ENCODE results near the gene EIF4A2. TPM values are rescaled to one million over a fixed set of nuclear protein-coding genes. Genes with fewer than 3 reads are reported as not detected.

The EIF4A2 gene
- 907 and 2,185 TPM in 2 replicates for total RNA-seq (2011; cell fraction: chromatin; rRNA removed; ENCODE audit: low replicate concordance)
- 596 and 759 TPM in 2 replicates for total RNA-seq (2011; cell fraction: nucleolus; rRNA removed)
- 826 and 984 TPM in 2 replicates for total RNA-seq (2011; cell fraction: nucleoplasm; rRNA removed)
- total RNA-seq (2014; rRNA removed) (307 and 311 TPM in 2 replicates), total RNA-seq (2014; rRNA removed; fragmentation: Illumina TruSeq; extraction: Trizol) (509 and 525 TPM in 2 replicates), total RNA-seq (2015; rRNA removed; fragmentation: Illumina TruSeq; extraction: Trizol) (454 and 491 TPM in 2 replicates), total RNA-seq (2021) (314 and 345 TPM in 2 replicates), polyA plus RNA-seq (2011; rRNA removed) (610 and 754 TPM in 2 replicates), polyA plus RNA-seq (2014; fragmentation: Illumina TruSeq; extraction: Trizol) (348 and 435 TPM in 2 replicates), polyA plus RNA-seq (2014; fragmentation: Nextera tagmentation; extraction: Ambion mirVana) (100 to 1,000 TPM; 329 to 333 TPM), polyA plus RNA-seq (2014; rRNA removed) (486 and 488 TPM in 2 replicates), polyA minus RNA-seq (2011; rRNA and poly(A)+ RNA removed) (799 and 873 TPM in 2 replicates), Bru-seq, nascent RNA (percentile 100 among the genes with signal in this experiment), BruChase-seq, experiment 1, labeled RNA remaining after a 2-hour chase (percentile 100 among the genes with signal in this experiment), BruChase-seq, experiment 2, labeled RNA remaining after a 6-hour chase (percentile 100 among the genes with signal in this experiment)
- 99.9 and 649 TPM in 2 replicates for polyA plus RNA-seq (2011; cell fraction: cytosol; rRNA removed)
- 835 and 1,465 TPM in 2 replicates for polyA plus RNA-seq (2011; cell fraction: nucleus; rRNA removed)
- polyA plus RNA-seq (2012): 245 and 306 TPM in 2 replicates
- polyA minus RNA-seq (2011; cell fraction: cytosol; rRNA and poly(A)+ RNA removed): 331 and 423 TPM in 2 replicates
- polyA minus RNA-seq (2011; cell fraction: nucleus; rRNA and poly(A)+ RNA removed): 872 and 1,595 TPM in 2 replicates
- long read RNA-seq, experiment 1, transcript EIF4A2-201 (11 exons, 1,919 nt): major isoform, 113 of 310 reads
- long read RNA-seq, experiment 1, transcript EIF4A2-203 (10 exons, 1,751 nt): minor isoform, 16 of 310 reads
- long read RNA-seq, experiment 1, transcript EIF4A2-205 (11 exons, 1,889 nt): minor isoform, 31 of 310 reads
- long read RNA-seq, experiment 1, transcript EIF4A2-202 (12 exons, 1,977 nt): minor isoform, 10 of 310 reads
- long read RNA-seq, experiment 1, partial matches to known transcripts: 35 of 310 reads
- long read RNA-seq, experiment 1, other reads (novel, unspliced or antisense): 98 of 310 reads
- long read RNA-seq, experiment 2, transcript EIF4A2-201 (11 exons, 1,919 nt): major isoform, 46 of 143 reads
- long read RNA-seq, experiment 2, transcript EIF4A2-205 (11 exons, 1,889 nt): minor isoform, 6 of 143 reads
- long read RNA-seq, experiment 2, transcript EIF4A2-203 (10 exons, 1,751 nt): minor isoform, 6 of 143 reads
- long read RNA-seq, experiment 2, partial matches to known transcripts: 61 of 143 reads
- long read RNA-seq, experiment 2, other reads (novel, unspliced or antisense): 17 of 143 reads
- long read RNA-seq, experiment 3, transcript EIF4A2-203 (10 exons, 1,751 nt): minor isoform, 9 of 231 reads
- long read RNA-seq, experiment 3, transcript EIF4A2-205 (11 exons, 1,889 nt): minor isoform, 28 of 231 reads
- long read RNA-seq, experiment 3, transcript EIF4A2-201 (11 exons, 1,919 nt): major isoform, 106 of 231 reads
- long read RNA-seq, experiment 3, transcript EIF4A2-202 (12 exons, 1,977 nt): minor isoform, 6 of 231 reads
- long read RNA-seq, experiment 3, partial matches to known transcripts: 26 of 231 reads
- long read RNA-seq, experiment 3, other reads (novel, unspliced or antisense): 53 of 231 reads

GRCh38 chr3:186783058-186783730, at the start of gene EIF4A2:
Gene EIF4A2, plus strand, starts transcription at chr3:186783577. Its CDS starts 34 bp downstream, at chr3:186783611.
- BruUV-seq (replicated peaks): no TSS peak
- POLR2A ChIA-PET: interaction anchor here (0.6 to 3.3 kb wide), 71 partner anchors 8 to 382 kb away, joined by 3 to 68 read pairs (median 5); partner anchors contain the start of genes DNAJB11, HRG, KNG1 and RFC4
- TF ChIP-seq PREB (CRISPR knock-in tag; IDR thresholded peaks at IDR 0.05) (no peak), MTA1 (IDR thresholded peaks at IDR 0.05; ENCODE audit: borderline replicate concordance) (0 out of 2 replicates have a peak, but pooled peaks have one; percentile 43), NFE2 (IDR thresholded peaks at IDR 0.05; ENCODE audit: low read depth) (no peak), HINFP (tag; conservative IDR thresholded peaks at IDR 0.05; ENCODE audit: low read depth) (no peak), ZNF780A (CRISPR knock-in tag; IDR thresholded peaks at IDR 0.05) (no peak), RHOXF2B (CRISPR knock-in tag; conservative IDR thresholded peaks at IDR 0.05) (no peak; the same call in 1 of the 2 replicates), ZBTB34 (CRISPR knock-in tag; IDR thresholded peaks at IDR 0.05) (no peak), HNRNPLL (IDR thresholded peaks at IDR 0.05; ENCODE audit: low read depth, low read length, poor library complexity, severe bottlenecking) (peak; percentile 93), SMARCA4 (IDR thresholded peaks at IDR 0.05) (no peak), SRSF3 (IDR thresholded peaks at IDR 0.05; ENCODE audit: insufficient read depth, low read length) (no peak), MECOM (CRISPR knock-in tag; IDR thresholded peaks at IDR 0.05) (no peak)

More at GRCh38 chr3:186783058-186783730, at the start of gene EIF4A2:
- Histone ChIP-seq H2AFZ (ENCODE audit: low read depth, low read length) (peak within 1 kb of the TSS; percentile 99), H3K4me2 (ENCODE audit: insufficient read depth, low read length) (peak within 1 kb of the TSS; percentile 99), H3K9me1 (ENCODE audit: control insufficient read depth, insufficient read depth, low read length) (no peaks in the 10 kb centered on the region), H3K4me1 (replicated peaks in 1 of 2; ENCODE audit: control insufficient read depth in 2 of 2, insufficient read depth in 2 of 2, low read length in 2 of 2) (peaks cover 4 to 16% of the 10 kb centered on the region in 2 experiments; a peak in 4 of 5 replicates), H3K9me3 (replicated peaks; ENCODE audit: control insufficient read depth, insufficient read depth, low read depth, low read length) (no peaks in the 10 kb centered on the region), H3K79me2 (ENCODE audit: control insufficient read depth, insufficient read depth, low read length) (peaks cover 59% of the 10 kb centered on the region), H4K20me1 (replicated peaks; ENCODE audit: control insufficient read depth, insufficient read depth, low read length) (peaks cover 47% of the 10 kb centered on the region), H3K36me3 (ENCODE audit: control insufficient read depth, insufficient read depth, low read length) (peaks cover 47% of the 10 kb centered on the region), H3K27me3 (ENCODE audit: control insufficient read depth in 2 of 2, insufficient read depth in 2 of 2, low read length in 2 of 2) (no peaks in the 10 kb centered on the region), H3K27ac (ENCODE audit: extremely low read depth, low read depth, low read length) (peak within 1 kb of the TSS; percentile 99), H3K4me3 (peak within 1 kb of the TSS; percentile 81), H3K9ac (ENCODE audit: insufficient read depth in 1 of 2, low read depth in 2 of 2, low read length in 2 of 2) (peak within 1 kb of the TSS; percentile 100)
- DNase-seq (ENCODE audit: extremely low read depth in 1 of 4, low spot score in 3 of 4) (peak; percentile 88 to 94 (median 92)), FAIRE-seq (peak; percentile 83), ATAC-seq (peak; percentile 81)
- intact Hi-C loops (cut with micrococcal nuclease): no loop called here
- CTCF ChIA-PET (ENCODE audit: low intra/inter-chr PET ratio): no interaction called here
- in situ Hi-C loops (cut with MboI): no loop called here
- under 1% methylated on average over 55 of the region's 60 CpGs for WGBS (ENCODE audit: insufficient coverage, low coverage, missing lambda C conversion rate)

All from K562 (cell line).